NB4 (cell line): ENCODE results near the gene EMP1.

Source experiments
- CTCF ChIP-seq: IDR thresholded peaks from one replicate; pipeline ENCODE4 v1.5.1; 2012; ENCODE audit warnings: low read depth, low read length
- MYC ChIP-seq: IDR thresholded peaks from 2 replicates; pipeline ENCODE4 v1.6.1; 2011; ENCODE audit warnings: low read depth, low read length
- POLR2A ChIP-seq: IDR thresholded peaks from 2 replicates; pipeline ENCODE4 v1.6.1; 2011; ENCODE audit warnings: mild to moderate bottlenecking; ENCODE audit not compliant: insufficient read length; ENCODE audit errors: extremely low read depth

GRCh38 chr12:13175499-13175898 is 21.0 kb upstream of the EMP1 start:
- TF ChIP-seq CTCF (no peak), POLR2A (no peak), MYC (no peak)
